HEK293T (cell line): ENCODE data around the gene LARP7.

Experiments used
- ELF4 ChIP-seq: fragments of 450-650 bp; IDR thresholded peaks from 2 replicates; pipeline ENCODE4 v1.6.1; 2017; ENCODE audit warnings: antibody characterized with exemption
- FOXA1 ChIP-seq: fragments of 450-650 bp; IDR thresholded peaks from 2 replicates; pipeline ENCODE4 v1.6.1; 2016; ENCODE audit warnings: mild to moderate bottlenecking
- FOXM1 ChIP-seq: fragments of 450-650 bp; IDR thresholded peaks from 2 replicates; pipeline ENCODE4 v1.6.1; 2017; ENCODE audit warnings: mild to moderate bottlenecking, borderline replicate concordance
- L3MBTL2 ChIP-seq: fragments of 450-650 bp; conservative IDR thresholded peaks from 2 replicates; pipeline ENCODE4 v1.6.1; 2016; ENCODE audit warnings: mild to moderate bottlenecking
- NFRKB ChIP-seq: fragments of 450-650 bp; IDR thresholded peaks from 2 replicates; pipeline ENCODE4 v1.6.1; 2016; ENCODE audit warnings: mild to moderate bottlenecking, moderate library complexity
- SP1 ChIP-seq: fragments of 450-650 bp; IDR thresholded peaks from 2 replicates; pipeline ENCODE4 v1.6.1; 2017
- SUZ12 ChIP-seq: fragments of 450-650 bp; IDR thresholded peaks from 2 replicates; pipeline ENCODE4 v1.6.1; 2016; ENCODE audit warnings: mild to moderate bottlenecking
- ZNF384 ChIP-seq: fragments of 450-650 bp; IDR thresholded peaks from 2 replicates; pipeline ENCODE4 v1.6.1; 2016

DNA sequence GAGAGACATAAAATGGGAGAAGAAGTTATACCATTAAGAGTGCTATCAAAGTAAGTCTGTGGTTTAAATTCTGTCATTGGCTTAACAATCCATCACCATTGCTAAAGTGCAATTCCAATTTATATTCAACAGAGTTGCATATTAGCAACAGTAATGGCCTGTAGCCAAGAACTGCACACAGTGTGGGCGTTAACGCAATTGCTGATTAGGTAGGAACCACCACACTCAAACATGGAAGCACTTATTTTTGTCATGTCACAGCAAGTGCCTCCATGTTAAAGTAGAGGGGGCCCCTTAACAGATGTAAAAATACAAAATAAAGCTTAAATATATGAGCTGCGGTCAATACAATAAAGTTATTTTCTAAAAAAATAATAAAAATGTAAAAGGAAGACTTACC lies 10.8 kb downstream of the LARP7 start:
- TF ChIP-seq SUZ12 (no peak), NFRKB (no peak), FOXA1 (no peak), L3MBTL2 (no peak), SP1 (no peak), ZNF384 (no peak), FOXM1 (no peak), ELF4 (no peak)
